BE2C (cell line): Measurements from ENCODE around the gene PPM1J.

ENCODE experiments used
- DNase-seq: peaks from one replicate; pipeline ENCODE4 v3.0.0-alpha.2; 2020
- H3K27me3 ChIP-seq: fragments of 250-450 bp; sonication (Bioruptor Pico); 2 replicates; pipeline ENCODE4 v1.5.1; 2020; ENCODE audit warnings: mild to moderate bottlenecking
- H3K36me3 ChIP-seq: fragments of 250-450 bp; sonication (Bioruptor Pico); 2 replicates; pipeline ENCODE4 v1.5.1; 2020; ENCODE audit warnings: mild to moderate bottlenecking
- H3K4me1 ChIP-seq: fragments of 250-450 bp; sonication (Bioruptor Pico); 2 replicates; pipeline ENCODE4 v1.5.1; 2020
- H3K4me3 ChIP-seq: 2 replicates; pipeline ENCODE4 v1.5.1; 2011; ENCODE audit warnings: low read depth, low read length
- H3K9me3 ChIP-seq: fragments of 250-450 bp; sonication (Bioruptor Pico); 2 replicates; pipeline ENCODE4 v1.5.1; 2020
- CTCF ChIP-seq: IDR thresholded peaks from 2 replicates; pipeline ENCODE4 v1.5.1; 2012; ENCODE audit warnings: mild to moderate bottlenecking, low read depth, low read length

Gene PPM1J

GRCh38 chr1:112687361-112687760 is 27.8 kb downstream of the PPM1J start:
- H3K36me3 ChIP-seq: peaks cover 3% of the 10 kb centered on the region; the same call in 1 of the 2 replicates
- H3K4me1 ChIP-seq: no peaks in the 10 kb centered on the region
- no peak overlapping the region for H3K4me3 ChIP-seq
- no peak for TF ChIP-seq CTCF
- DNase-seq: no peak
- H3K27me3 ChIP-seq: no peaks in the 10 kb centered on the region
- H3K9me3 ChIP-seq: no peaks in the 10 kb centered on the region

- Histone ChIP-seq H3K27me3 (no peaks in the 10 kb centered on the region), H3K36me3 (peaks cover 3% of the 10 kb centered on the region; the same call in 1 of the 2 replicates), H3K4me3 (no peak overlapping the region), H3K9me3 (no peaks in the 10 kb centered on the region), H3K4me1 (no peaks in the 10 kb centered on the region)
- no peak for TF ChIP-seq CTCF
- no peak for DNase-seq
Observed at GRCh38 chr1:112686835-112687234, 28.3 kb downstream of the PPM1J start.

GRCh38 chr1:112686417-112686816 is 28.7 kb downstream of the PPM1J start:
- no peaks in the 10 kb centered on the region for H3K9me3 ChIP-seq
- TF ChIP-seq CTCF: no peak
- H3K4me3 ChIP-seq: no peak overlapping the region
- H3K27me3 ChIP-seq: no peaks in the 10 kb centered on the region
- peaks cover 3% of the 10 kb centered on the region; the same call in 1 of the 2 replicates for H3K36me3 ChIP-seq
- no peak for DNase-seq
- H3K4me1 ChIP-seq: no peaks in the 10 kb centered on the region

- Histone ChIP-seq H3K27me3 (no peaks in the 10 kb centered on the region), H3K36me3 (peaks cover 3% of the 10 kb centered on the region; the same call in 1 of the 2 replicates), H3K4me1 (no peaks in the 10 kb centered on the region), H3K4me3 (no peak overlapping the region), H3K9me3 (no peaks in the 10 kb centered on the region)
- no peak for TF ChIP-seq CTCF
- DNase-seq: no peak
Observed at GRCh38 chr1:112685913-112686312, 29.2 kb downstream of the PPM1J start.

GRCh38 chr1:112678605-112679004 is 36.5 kb downstream of the PPM1J start:
- no peaks in the 10 kb centered on the region for H3K36me3 ChIP-seq
- no peaks in the 10 kb centered on the region for H3K9me3 ChIP-seq
- no peaks in the 10 kb centered on the region for H3K27me3 ChIP-seq
- no peak overlapping the region for H3K4me3 ChIP-seq
- no peaks in the 10 kb centered on the region for H3K4me1 ChIP-seq
- no peak for DNase-seq
- TF ChIP-seq CTCF: no peak

GRCh38 chr1:112677501-112677900 is 37.6 kb downstream of the PPM1J start:
- H3K9me3 ChIP-seq: no peaks in the 10 kb centered on the region
- no peak for TF ChIP-seq CTCF
- no peaks in the 10 kb centered on the region for H3K27me3 ChIP-seq
- H3K4me1 ChIP-seq: no peaks in the 10 kb centered on the region
- no peak overlapping the region for H3K4me3 ChIP-seq
- no peaks in the 10 kb centered on the region for H3K36me3 ChIP-seq
- no peak for DNase-seq
